Liver (tissue), 9 donors: ENCODE data around the gene PLEKHG4. TPM values are rescaled to one million over a fixed set of nuclear protein-coding genes. Genes with fewer than 3 reads are reported as not detected.

Experiments used
- DNase-seq: peaks from one replicate; pipeline ENCODE4 v3.0.0-alpha.2; 2017; ENCODE audit warnings: low spot score
- H3K27ac ChIP-seq, 2 donors: one replicate each; pipeline ENCODE4 v1.7.0; 2013; ENCODE audit warnings: inconsistent platforms in 2 of 2, low read length in 2 of 2, control low read depth in 1 of 2, low read depth in 1 of 2, mild to moderate bottlenecking in 1 of 2
- H3K27me3 ChIP-seq, 4 donors: one replicate each; pipeline versions ENCODE4 v1.6.1 to v1.7.0; 2013; ENCODE audit warnings: low read length in 3 of 4, inconsistent platforms in 1 of 4, mild to moderate bottlenecking in 1 of 4, moderate library complexity in 1 of 4; ENCODE audit not compliant: control insufficient read depth in 4 of 4, insufficient read depth in 4 of 4
- H3K36me3 ChIP-seq, 4 donors: one replicate each; pipeline versions ENCODE4 v1.6.1 to v1.7.0; 2013; ENCODE audit warnings: low read length in 3 of 4, mild to moderate bottlenecking in 3 of 4, low read depth in 1 of 4, moderate library complexity in 1 of 4; ENCODE audit not compliant: control insufficient read depth in 4 of 4, insufficient read depth in 3 of 4
- H3K4me1 ChIP-seq, 4 donors: one replicate each; pipeline versions ENCODE4 v1.6.1 to v1.7.0; 2013; ENCODE audit warnings: low read length in 3 of 4, mild to moderate bottlenecking in 3 of 4, moderate library complexity in 1 of 4; ENCODE audit not compliant: control insufficient read depth in 4 of 4, insufficient read depth in 4 of 4
- H3K4me3 ChIP-seq, 3 donors: one replicate each; pipeline versions ENCODE4 v1.6.1 to v1.7.0; 2013; ENCODE audit warnings: low read length in 3 of 3, control low read depth in 1 of 3, low read depth in 1 of 3, mild to moderate bottlenecking in 1 of 3
- H3K9ac ChIP-seq, 2 donors: one replicate each; pipeline ENCODE4 v1.7.0; 2013; ENCODE audit warnings: low read length in 2 of 2, mild to moderate bottlenecking in 2 of 2, moderate library complexity in 2 of 2, control low read depth in 1 of 2, low read depth in 1 of 2
- H3K9me3 ChIP-seq, 4 donors: one replicate each; pipeline versions ENCODE4 v1.6.1 to v1.7.0; 2013; ENCODE audit warnings: low read length in 3 of 4; ENCODE audit not compliant: control insufficient read depth in 4 of 4
- FOXA1 ChIP-seq: IDR thresholded peaks from 2 replicates; pipeline ENCODE4 v1.6.1; 2016; ENCODE audit warnings: antibody characterized with exemption
- GABPA ChIP-seq, 2 donors: IDR thresholded peaks in 1 of 2; conservative IDR thresholded peaks in 1 of 2; 2 replicates each; pipeline ENCODE4 v1.6.1; 2016; ENCODE audit warnings: antibody characterized with exemption in 2 of 2, mild to moderate bottlenecking in 1 of 2, moderate library complexity in 1 of 2
- HNF4A ChIP-seq, 2 donors: conservative IDR thresholded peaks; 2 replicates each; pipeline ENCODE4 v1.6.1; 2016; ENCODE audit warnings: antibody characterized with exemption in 2 of 2, mild to moderate bottlenecking in 2 of 2
- NR2F2 ChIP-seq: IDR thresholded peaks from 2 replicates; pipeline ENCODE4 v1.6.1; 2016; ENCODE audit warnings: antibody characterized with exemption
- RAD21 ChIP-seq, 2 donors: IDR thresholded peaks; 2 replicates each; pipeline ENCODE4 v1.6.1; 2016; ENCODE audit warnings: antibody characterized with exemption in 2 of 2, mild to moderate bottlenecking in 2 of 2
- RXRA ChIP-seq, 2 donors: IDR thresholded peaks; 2 replicates each; pipeline ENCODE4 v1.6.1; 2017 to 2018; ENCODE audit warnings: antibody characterized with exemption in 2 of 2, mild to moderate bottlenecking in 1 of 2
- SP1 ChIP-seq: IDR thresholded peaks from 2 replicates; pipeline ENCODE4 v1.6.1; 2018; ENCODE audit warnings: antibody characterized with exemption, mild to moderate bottlenecking
- WGBS: extraction: QIAGEN DNeasy Blood & Tissue Kit; methylation state at CpG from one replicate; pipeline ENCODE4 v1.1.7; 2013; 5-methylcytosine and 5-hydroxymethylcytosine counted together
- polyA plus RNA-seq, 2 donors: library from polyadenylated mRNA; stranded (reverse) in 1 of 2; unstranded in 1 of 2; fragments of 200-250 nt in 1 of 2; fragments of >200 nt in 1 of 2; fragmentation: Nextera tagmentation in 1 of 2; extraction: Ambion mirVana in 1 of 2; gene quantifications; one replicate each; pipeline versions ENCODE4 v1.2.1 to v1.2.3, GENCODE V29; 2013 to 2015
- total RNA-seq, 2 donors: library from RNA; depleted of rRNA; stranded (reverse); fragments of >200 nt; gene quantifications; one replicate each; pipeline ENCODE4 v1.2.3, GENCODE V29; 2014
- TF ChIP-seq, protein P1 (sequence below): fragments of 150-350 bp; IDR thresholded peaks from 2 replicates; pipeline ENCODE4 v1.5.1; 2017; ENCODE audit warnings: improper control_type of control experiment, low read depth, low read length; ENCODE audit not compliant: missing input control
- TF ChIP-seq, protein P2 (sequence below): IDR thresholded peaks from 2 replicates; pipeline ENCODE4 v1.6.1; 2016; ENCODE audit warnings: antibody characterized with exemption, mild to moderate bottlenecking
- donor health status: healthy.
- donor health status: healthy.
- donor health status: healthy.
- donor health status: healthy.
- donor health status: healthy.

Gene PLEKHG4
- total and polyA plus RNA-seq, 4 donors = 0.21 to 2.6 (median 0.68) TPM

DNA sequence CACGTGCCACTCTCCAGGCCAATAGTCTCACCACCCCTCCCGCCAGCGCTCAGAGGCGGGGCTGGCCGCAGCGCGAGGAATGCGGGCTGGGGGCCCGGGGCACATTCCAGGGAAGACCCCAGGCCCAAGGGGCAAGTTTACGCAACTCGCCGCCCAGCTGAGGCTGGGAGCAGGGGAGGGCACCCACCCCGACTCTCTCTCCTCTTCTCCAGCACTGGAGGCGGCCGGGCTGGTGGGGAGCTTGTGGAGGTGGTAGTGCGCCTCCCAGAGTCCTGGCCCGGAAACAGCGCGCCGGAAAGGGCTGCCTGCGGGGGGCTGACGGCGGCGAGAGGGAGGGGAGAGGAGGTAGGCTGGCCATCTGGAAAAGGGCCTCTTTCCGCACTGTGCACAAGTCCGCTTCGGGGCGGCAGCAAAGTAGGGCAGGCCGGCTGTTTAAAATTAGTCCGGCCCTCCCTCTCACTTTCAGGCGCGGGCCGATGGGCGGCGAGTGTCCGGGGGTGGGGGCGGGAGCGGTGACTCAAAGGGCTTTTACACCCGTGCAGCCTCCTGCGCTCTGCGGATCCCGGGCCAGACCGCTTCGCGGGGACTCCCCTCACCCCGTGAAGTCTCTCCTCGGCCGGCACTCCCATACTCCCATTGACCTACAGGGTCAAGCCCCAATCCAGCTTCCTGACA, 33.1 kb upstream of the PLEKHG4 start:
- peak overlapping the region; percentile 85 to 88 for H3K27ac ChIP-seq
- 2% methylated on average over 48 of the region's 48 CpGs for WGBS

DNA sequence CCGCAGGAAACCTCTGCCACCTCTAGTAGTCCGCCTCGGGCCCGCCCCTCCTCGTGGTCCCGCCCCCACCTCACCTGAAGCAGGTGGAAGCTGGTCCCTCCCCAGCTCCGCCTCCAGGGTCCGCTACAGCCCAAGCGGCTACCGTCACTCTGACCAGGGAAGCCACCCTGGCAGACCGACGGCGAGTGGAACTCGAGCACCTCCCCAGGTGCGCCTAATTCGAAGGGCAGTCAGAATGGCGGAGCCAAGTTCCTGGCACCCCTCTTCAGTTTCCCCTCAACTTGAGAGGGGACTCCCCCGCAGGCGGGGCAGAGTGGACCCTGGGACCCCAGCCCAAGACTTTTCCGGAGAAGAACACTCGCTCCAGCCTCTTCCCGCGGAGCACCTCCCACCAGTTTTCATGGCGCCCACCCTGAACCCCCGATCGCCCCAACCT, 32.6 kb upstream of the PLEKHG4 start:
- peak; percentile 62 for DNase-seq
- Histone ChIP-seq H3K36me3 (no peaks in the 10 kb centered on the region), H3K9ac (peak overlapping the region; percentile 45 to 66), H3K27ac (peak overlapping the region; percentile 85 to 88), H3K27me3 (peaks cover 0 to 13% (median 1%) of the 10 kb centered on the region in 4 donors), H3K9me3 (no peaks in the 10 kb centered on the region), H3K4me1 (peaks cover 17 to 49% (median 33%) of the 10 kb centered on the region in 4 donors), H3K4me3 (peak overlapping the region; percentile 57 to 62 (median 59))
- TF ChIP-seq, protein P1, sequence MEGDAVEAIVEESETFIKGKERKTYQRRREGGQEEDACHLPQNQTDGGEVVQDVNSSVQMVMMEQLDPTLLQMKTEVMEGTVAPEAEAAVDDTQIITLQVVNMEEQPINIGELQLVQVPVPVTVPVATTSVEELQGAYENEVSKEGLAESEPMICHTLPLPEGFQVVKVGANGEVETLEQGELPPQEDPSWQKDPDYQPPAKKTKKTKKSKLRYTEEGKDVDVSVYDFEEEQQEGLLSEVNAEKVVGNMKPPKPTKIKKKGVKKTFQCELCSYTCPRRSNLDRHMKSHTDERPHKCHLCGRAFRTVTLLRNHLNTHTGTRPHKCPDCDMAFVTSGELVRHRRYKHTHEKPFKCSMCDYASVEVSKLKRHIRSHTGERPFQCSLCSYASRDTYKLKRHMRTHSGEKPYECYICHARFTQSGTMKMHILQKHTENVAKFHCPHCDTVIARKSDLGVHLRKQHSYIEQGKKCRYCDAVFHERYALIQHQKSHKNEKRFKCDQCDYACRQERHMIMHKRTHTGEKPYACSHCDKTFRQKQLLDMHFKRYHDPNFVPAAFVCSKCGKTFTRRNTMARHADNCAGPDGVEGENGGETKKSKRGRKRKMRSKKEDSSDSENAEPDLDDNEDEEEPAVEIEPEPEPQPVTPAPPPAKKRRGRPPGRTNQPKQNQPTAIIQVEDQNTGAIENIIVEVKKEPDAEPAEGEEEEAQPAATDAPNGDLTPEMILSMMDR = no peak
- no peak for TF ChIP-seq GABPA (IDR thresholded peaks at IDR 0.05 in 1 of 2, conservative IDR thresholded peaks at IDR 0.05 in 1 of 2)
- TF ChIP-seq, protein P2, sequence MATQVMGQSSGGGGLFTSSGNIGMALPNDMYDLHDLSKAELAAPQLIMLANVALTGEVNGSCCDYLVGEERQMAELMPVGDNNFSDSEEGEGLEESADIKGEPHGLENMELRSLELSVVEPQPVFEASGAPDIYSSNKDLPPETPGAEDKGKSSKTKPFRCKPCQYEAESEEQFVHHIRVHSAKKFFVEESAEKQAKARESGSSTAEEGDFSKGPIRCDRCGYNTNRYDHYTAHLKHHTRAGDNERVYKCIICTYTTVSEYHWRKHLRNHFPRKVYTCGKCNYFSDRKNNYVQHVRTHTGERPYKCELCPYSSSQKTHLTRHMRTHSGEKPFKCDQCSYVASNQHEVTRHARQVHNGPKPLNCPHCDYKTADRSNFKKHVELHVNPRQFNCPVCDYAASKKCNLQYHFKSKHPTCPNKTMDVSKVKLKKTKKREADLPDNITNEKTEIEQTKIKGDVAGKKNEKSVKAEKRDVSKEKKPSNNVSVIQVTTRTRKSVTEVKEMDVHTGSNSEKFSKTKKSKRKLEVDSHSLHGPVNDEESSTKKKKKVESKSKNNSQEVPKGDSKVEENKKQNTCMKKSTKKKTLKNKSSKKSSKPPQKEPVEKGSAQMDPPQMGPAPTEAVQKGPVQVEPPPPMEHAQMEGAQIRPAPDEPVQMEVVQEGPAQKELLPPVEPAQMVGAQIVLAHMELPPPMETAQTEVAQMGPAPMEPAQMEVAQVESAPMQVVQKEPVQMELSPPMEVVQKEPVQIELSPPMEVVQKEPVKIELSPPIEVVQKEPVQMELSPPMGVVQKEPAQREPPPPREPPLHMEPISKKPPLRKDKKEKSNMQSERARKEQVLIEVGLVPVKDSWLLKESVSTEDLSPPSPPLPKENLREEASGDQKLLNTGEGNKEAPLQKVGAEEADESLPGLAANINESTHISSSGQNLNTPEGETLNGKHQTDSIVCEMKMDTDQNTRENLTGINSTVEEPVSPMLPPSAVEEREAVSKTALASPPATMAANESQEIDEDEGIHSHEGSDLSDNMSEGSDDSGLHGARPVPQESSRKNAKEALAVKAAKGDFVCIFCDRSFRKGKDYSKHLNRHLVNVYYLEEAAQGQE = no peak
- no peak for TF ChIP-seq RXRA (IDR thresholded peaks at IDR 0.05)
- WGBS = 2% methylated on average over 26 of the region's 26 CpGs

More for the DNA sequence above, 33.1 kb upstream of the PLEKHG4 start:
- Histone ChIP-seq H3K27me3 (peaks cover 0 to 13% (median 1%) of the 10 kb centered on the region in 4 donors), H3K9ac (peak overlapping the region; percentile 45 to 66), H3K9me3 (no peaks in the 10 kb centered on the region), H3K4me3 (peak overlapping the region; percentile 57 to 62 (median 59)), H3K4me1 (peaks cover 17 to 49% (median 34%) of the 10 kb centered on the region in 4 donors), H3K36me3 (no peaks in the 10 kb centered on the region)
- DNase-seq = peak; percentile 58
- no peak for TF ChIP-seq FOXA1
- TF ChIP-seq RXRA (IDR thresholded peaks at IDR 0.05) = peak in 1 of 2 donors; percentile 10
- TF ChIP-seq, protein P1 = no peak
- TF ChIP-seq SP1 = peak; percentile 30
- peak; percentile 63 for TF ChIP-seq NR2F2
- no peak for TF ChIP-seq HNF4A (conservative IDR thresholded peaks at IDR 0.05)
- TF ChIP-seq, protein P2 = peak; percentile 22
- peak in 1 of 2 donors; percentile 19 for TF ChIP-seq RAD21 (IDR thresholded peaks at IDR 0.05)
- peak in 1 of 2 donors; percentile 57 for TF ChIP-seq GABPA (IDR thresholded peaks at IDR 0.05 in 1 of 2, conservative IDR thresholded peaks at IDR 0.05 in 1 of 2)
